ACC112 (cell line): ENCODE data around the gene CTNNBIP1.

Experiments
- H2AFZ ChIP-seq: fragments of 200-600 bp; sonication (generic); one replicate; pipeline ENCODE4 v1.6.0; 2017; ENCODE audit warnings: antibody characterized with exemption, low read length; ENCODE audit not compliant: unreplicated experiment
- H3K27ac ChIP-seq: fragments of 200-600 bp; sonication (generic); 2 replicates; pipeline ENCODE4 v1.5.1; 2014; ENCODE audit warnings: low read depth, mild to moderate bottlenecking, antibody characterized with exemption, low read length, moderate library complexity
- H3K27me3 ChIP-seq: fragments of 200-600 bp; sonication (generic); 2 replicates; pipeline ENCODE4 v1.6.1; 2014; ENCODE audit warnings: mild to moderate bottlenecking, antibody characterized with exemption, low read length, moderate library complexity, mixed read lengths; ENCODE audit not compliant: insufficient read depth
- H3K36me3 ChIP-seq: fragments of 200-600 bp; sonication (generic); 2 replicates; pipeline ENCODE4 v1.6.1; 2016; ENCODE audit warnings: mild to moderate bottlenecking, antibody characterized with exemption, low read length, moderate library complexity, mixed read lengths; ENCODE audit not compliant: insufficient read depth
- H3K4me1 ChIP-seq: fragments of 200-600 bp; sonication (generic); one replicate; pipeline ENCODE4 v1.6.1; 2016; ENCODE audit warnings: low read length, mixed read lengths; ENCODE audit not compliant: insufficient read depth, unreplicated experiment, control insufficient read depth
- H3K4me3 ChIP-seq: fragments of 200-600 bp; sonication (generic); 2 replicates; pipeline ENCODE4 v1.5.1; 2014; ENCODE audit warnings: mild to moderate bottlenecking, low read depth, low read length
- H3K79me2 ChIP-seq: fragments of 200-600 bp; sonication (generic); one replicate; pipeline ENCODE4 v1.6.0; 2016; ENCODE audit warnings: low read length; ENCODE audit not compliant: control insufficient read depth, unreplicated experiment, insufficient read depth

CTNNBIP1 gene

GRCh38 chr1:9877962-9878361 is 32.1 kb downstream of the CTNNBIP1 start:
- H3K27me3 ChIP-seq: no peaks in the 10 kb centered on the region
- H3K36me3 ChIP-seq: no peaks in the 10 kb centered on the region
- no peak overlapping the region for H3K4me3 ChIP-seq
- no peak overlapping the region for H2AFZ ChIP-seq
- peaks cover 16% of the 10 kb centered on the region for H3K4me1 ChIP-seq
- no peak overlapping the region for H3K27ac ChIP-seq
- H3K79me2 ChIP-seq: no peaks in the 10 kb centered on the region

GRCh38 chr1:9875636-9876000 is 34.5 kb downstream of the CTNNBIP1 start:
- H3K36me3 ChIP-seq: no peaks in the 10 kb centered on the region
- H3K27me3 ChIP-seq: no peaks in the 10 kb centered on the region
- no peak overlapping the region for H3K27ac ChIP-seq
- H3K79me2 ChIP-seq: no peaks in the 10 kb centered on the region
- H3K4me1 ChIP-seq: peaks cover 4% of the 10 kb centered on the region
- H3K4me3 ChIP-seq: no peak overlapping the region
- H2AFZ ChIP-seq: no peak overlapping the region

DNA sequence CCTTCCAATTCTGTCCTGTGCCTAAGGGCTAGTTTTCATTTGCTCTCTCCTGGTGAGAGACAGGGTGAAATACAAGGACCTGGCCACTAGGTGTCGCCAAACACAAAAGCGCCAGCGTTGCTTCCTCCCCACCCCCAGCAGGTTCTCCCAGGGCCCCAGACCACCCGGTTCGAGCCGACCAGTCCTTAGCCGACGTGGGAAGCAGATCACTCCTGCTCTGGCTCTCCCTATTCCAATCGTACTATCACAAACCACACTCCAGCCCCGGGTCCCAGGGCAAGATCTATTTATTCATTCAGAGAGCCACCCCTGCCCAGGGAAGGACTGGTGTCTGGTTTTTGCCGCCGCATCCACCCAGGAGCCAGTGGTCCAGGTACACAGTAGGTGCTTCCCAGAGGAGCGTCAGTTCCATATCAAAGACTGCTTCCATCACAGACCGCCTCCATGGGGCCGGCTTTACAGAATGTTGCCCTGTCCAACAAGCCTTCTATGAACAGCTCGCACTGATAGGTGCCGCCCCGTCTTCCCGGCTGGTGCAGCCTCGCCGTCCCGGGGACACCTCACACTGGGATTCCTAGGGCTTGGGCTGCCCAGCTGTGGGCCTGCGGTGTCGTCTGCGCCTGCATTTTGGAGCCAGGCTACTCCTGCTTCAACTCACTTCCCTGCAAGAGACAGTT is 35.0 kb downstream of the CTNNBIP1 start:
- peaks cover 4% of the 10 kb centered on the region for H3K4me1 ChIP-seq
- H3K4me3 ChIP-seq: peak overlapping the region; percentile 27
- no peaks in the 10 kb centered on the region for H3K79me2 ChIP-seq
- H3K27ac ChIP-seq: no peak overlapping the region
- H2AFZ ChIP-seq: peak overlapping the region; percentile 31
- H3K27me3 ChIP-seq: no peaks in the 10 kb centered on the region
- H3K36me3 ChIP-seq: no peaks in the 10 kb centered on the region

DNA sequence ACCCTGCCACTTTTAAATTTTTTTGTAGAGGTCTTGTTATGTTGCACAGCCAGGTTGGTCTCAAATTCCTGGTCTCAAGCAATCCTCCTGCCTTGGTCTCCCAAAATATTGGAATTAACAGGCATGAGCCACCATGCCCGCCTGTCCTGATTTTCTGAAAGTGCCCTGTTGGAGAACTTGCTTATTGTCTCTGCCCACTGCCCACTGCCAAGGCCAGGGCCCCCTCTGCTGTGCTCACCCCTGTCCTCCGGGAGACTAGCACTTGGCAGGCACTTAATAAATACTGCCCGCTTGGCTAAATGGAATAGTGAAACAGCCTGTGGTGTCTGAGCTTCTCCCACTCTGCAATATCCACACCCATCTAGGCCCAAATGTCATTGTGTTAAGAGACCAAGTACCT is 35.7 kb downstream of the CTNNBIP1 start:
- H3K4me1 ChIP-seq: peaks cover 4% of the 10 kb centered on the region
- H3K27ac ChIP-seq: no peak overlapping the region
- H3K27me3 ChIP-seq: no peaks in the 10 kb centered on the region
- H3K36me3 ChIP-seq: no peaks in the 10 kb centered on the region
- H3K79me2 ChIP-seq: no peaks in the 10 kb centered on the region
- no peak overlapping the region for H2AFZ ChIP-seq
- H3K4me3 ChIP-seq: no peak overlapping the region

GRCh38 chr1:9873992-9874391 is 36.1 kb downstream of the CTNNBIP1 start:
- H3K79me2 ChIP-seq: no peaks in the 10 kb centered on the region
- peaks cover 4% of the 10 kb centered on the region for H3K4me1 ChIP-seq
- no peak overlapping the region for H3K27ac ChIP-seq
- no peak overlapping the region for H2AFZ ChIP-seq
- H3K36me3 ChIP-seq: no peaks in the 10 kb centered on the region
- no peak overlapping the region for H3K4me3 ChIP-seq
- H3K27me3 ChIP-seq: no peaks in the 10 kb centered on the region

DNA sequence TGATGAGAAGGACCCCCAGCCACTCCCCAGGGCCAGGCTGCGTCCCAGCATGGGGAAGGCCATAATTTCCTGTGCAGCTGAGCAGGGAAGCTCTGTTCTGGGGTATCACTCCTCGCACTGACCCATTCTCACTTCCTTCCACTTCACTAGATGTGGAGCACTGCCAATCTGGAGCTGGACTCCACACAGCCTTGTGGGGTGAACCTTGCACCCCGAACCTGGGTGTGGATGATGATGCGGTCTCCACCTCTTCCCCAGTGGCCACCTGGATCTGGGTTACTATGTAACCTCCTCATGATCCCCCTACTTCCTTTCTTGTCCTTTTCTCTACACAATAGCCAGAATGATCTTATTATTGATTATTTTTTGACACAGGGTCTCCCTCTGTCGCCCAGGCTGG is 36.7 kb downstream of the CTNNBIP1 start:
- no peaks in the 10 kb centered on the region for H3K27me3 ChIP-seq
- no peak overlapping the region for H3K27ac ChIP-seq
- no peak overlapping the region for H3K4me3 ChIP-seq

GRCh38 chr1:9872430-9873165 is 37.5 kb downstream of the CTNNBIP1 start:
- Histone ChIP-seq H3K27me3 (no peaks in the 10 kb centered on the region), H3K4me1 (peaks cover 4% of the 10 kb centered on the region), H3K27ac (no peak overlapping the region), H3K79me2 (no peaks in the 10 kb centered on the region), H3K4me3 (no peak overlapping the region), H2AFZ (no peak overlapping the region), H3K36me3 (no peaks in the 10 kb centered on the region)

More for the DNA sequence above, 36.7 kb downstream of the CTNNBIP1 start:
- Histone ChIP-seq H3K79me2 (no peaks in the 10 kb centered on the region), H3K36me3 (no peaks in the 10 kb centered on the region), H3K4me1 (peaks cover 4% of the 10 kb centered on the region), H2AFZ (no peak overlapping the region)

- no peak overlapping the region for H3K4me3 ChIP-seq
- no peak overlapping the region for H3K27ac ChIP-seq
- H3K36me3 ChIP-seq: no peaks in the 10 kb centered on the region
- H2AFZ ChIP-seq: no peak overlapping the region
- no peaks in the 10 kb centered on the region for H3K27me3 ChIP-seq
- peaks cover 4% of the 10 kb centered on the region for H3K4me1 ChIP-seq
- H3K79me2 ChIP-seq: no peaks in the 10 kb centered on the region
Measured at GRCh38 chr1:9871707-9872425, 38.2 kb downstream of the CTNNBIP1 start.

DNA sequence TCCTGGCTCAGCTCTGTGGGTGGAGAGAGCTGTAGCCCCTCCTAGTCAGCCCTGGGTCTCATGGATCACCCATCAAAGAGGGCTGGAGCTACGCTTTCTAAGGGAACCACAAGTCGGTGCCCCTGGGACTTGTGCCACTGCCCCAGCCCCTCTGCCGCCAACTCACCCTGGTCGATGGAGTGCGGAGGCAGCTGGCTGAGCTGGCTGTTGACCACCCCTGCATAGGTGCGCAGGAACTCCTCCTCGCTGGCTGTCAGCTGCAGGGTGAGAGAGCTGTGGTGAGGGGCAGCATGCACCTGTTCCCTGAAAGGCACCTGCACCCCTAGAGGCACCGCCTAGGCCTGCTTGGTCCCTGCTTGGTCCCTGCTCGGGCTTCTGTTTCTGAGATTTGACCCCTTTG is 39.0 kb downstream of the CTNNBIP1 start:
- Histone ChIP-seq H3K27me3 (no peaks in the 10 kb centered on the region), H3K4me3 (no peak overlapping the region), H3K36me3 (no peaks in the 10 kb centered on the region), H3K27ac (no peak overlapping the region), H2AFZ (no peak overlapping the region), H3K79me2 (no peaks in the 10 kb centered on the region), H3K4me1 (peaks cover 4% of the 10 kb centered on the region)

GRCh38 chr1:9870572-9870971 is 39.5 kb downstream of the CTNNBIP1 start:
- no peak overlapping the region for H2AFZ ChIP-seq
- H3K4me1 ChIP-seq: peaks cover 9% of the 10 kb centered on the region
- H3K36me3 ChIP-seq: no peaks in the 10 kb centered on the region
- no peaks in the 10 kb centered on the region for H3K27me3 ChIP-seq
- no peaks in the 10 kb centered on the region for H3K79me2 ChIP-seq
- no peak overlapping the region for H3K27ac ChIP-seq
- no peak overlapping the region for H3K4me3 ChIP-seq
